Activated CD4-positive, alpha-beta memory T cell treated with anti-CD3 and anti-CD28 coated beads, Interleukin-2, amount 10 ng/mL, durations not matched to agents 7 days and 5 days (primary cell): ENCODE results near the gene TKFC. TPM values are rescaled to one million over a fixed set of nuclear protein-coding genes. Genes with fewer than 3 reads are reported as not detected.

ENCODE experiments used
- CTCF ChIA-PET: fragments of 350-600 bp; sonication (Branson Sonifier 250); formaldehyde crosslinking; loops from one replicate; lab custom pipeline; 2021; ENCODE audit warnings: antibody characterized with exemption, inconsistent platforms; lab: Charles Lee
- POLR2A ChIA-PET: fragments of 350-600 bp; sonication (Branson Sonifier 250); formaldehyde crosslinking; loops from one replicate; lab custom pipeline; 2021; ENCODE audit warnings: antibody characterized with exemption; lab: Charles Lee
- DNase-seq: peaks from one replicate; pipeline ENCODE4 v3.0.0-alpha.2; 2020
- H3K27ac Mint-ChIP-seq: one replicate; pipeline ENCODE4 v1.8.0; 2021; ENCODE audit warnings: mild to moderate bottlenecking, mixed read lengths
- H3K27me3 Mint-ChIP-seq: one replicate; pipeline ENCODE4 v1.8.0; 2021; ENCODE audit warnings: mixed read lengths
- H3K36me3 Mint-ChIP-seq: one replicate; pipeline ENCODE4 v1.8.0; 2021; ENCODE audit warnings: low read depth, mixed read lengths
- H3K4me1 Mint-ChIP-seq: one replicate; pipeline ENCODE4 v1.8.0; 2021; ENCODE audit warnings: mixed read lengths
- H3K4me3 Mint-ChIP-seq: one replicate; pipeline ENCODE4 v1.8.0; 2021; ENCODE audit warnings: mild to moderate bottlenecking, mixed read lengths
- H3K9me3 Mint-ChIP-seq: one replicate; pipeline ENCODE4 v1.8.0; 2021; ENCODE audit warnings: mixed read lengths
- total RNA-seq, 2 experiments: library from RNA; stranded (reverse); gene quantifications; one replicate each; pipeline ENCODE4 v1.2.3, GENCODE V29; 2021

Gene TKFC
- total RNA-seq, 2 experiments from 2014 or later = 49.6 to 51.5 TPM

DNA sequence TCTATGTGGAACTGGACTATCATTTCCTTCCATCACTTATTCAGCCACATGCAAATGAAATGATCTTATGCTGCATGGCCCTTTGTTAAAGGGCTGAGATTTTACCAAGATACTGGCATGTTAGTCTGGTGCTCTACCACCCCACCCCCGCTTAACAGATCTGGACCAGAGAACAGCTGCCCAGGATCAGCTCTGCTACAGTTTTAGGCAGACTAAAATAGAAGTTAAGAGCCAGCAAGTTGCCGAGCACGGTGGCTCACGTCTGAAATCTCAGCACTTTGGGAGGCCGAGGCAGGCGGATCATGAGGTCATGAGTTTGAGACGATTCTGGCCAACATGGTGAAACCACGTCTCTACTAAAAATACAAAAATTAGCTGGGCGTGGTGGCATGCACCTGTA lies 4.7 kb upstream of the TKFC start:
- no peak for DNase-seq
- ChIA-PET CTCF (interaction anchor here (1.1 kb wide), 1 partner anchor 58 kb away, joined by 3 read pairs; no protein-coding TSS in a partner anchor), POLR2A (interaction anchor here (1.1 to 1.4 kb wide), 2 partner anchors 18 to 29 kb away, joined by 3 read pairs; no protein-coding TSS in a partner anchor)
- Mint-ChIP-seq H3K9me3 (no peaks in the 10 kb centered on the region), H3K4me1 (peaks cover 50% of the 10 kb centered on the region), H3K27ac (no peak overlapping the region), H3K27me3 (no peaks in the 10 kb centered on the region), H3K4me3 (no peak overlapping the region), H3K36me3 (peaks cover 75% of the 10 kb centered on the region)

DNA sequence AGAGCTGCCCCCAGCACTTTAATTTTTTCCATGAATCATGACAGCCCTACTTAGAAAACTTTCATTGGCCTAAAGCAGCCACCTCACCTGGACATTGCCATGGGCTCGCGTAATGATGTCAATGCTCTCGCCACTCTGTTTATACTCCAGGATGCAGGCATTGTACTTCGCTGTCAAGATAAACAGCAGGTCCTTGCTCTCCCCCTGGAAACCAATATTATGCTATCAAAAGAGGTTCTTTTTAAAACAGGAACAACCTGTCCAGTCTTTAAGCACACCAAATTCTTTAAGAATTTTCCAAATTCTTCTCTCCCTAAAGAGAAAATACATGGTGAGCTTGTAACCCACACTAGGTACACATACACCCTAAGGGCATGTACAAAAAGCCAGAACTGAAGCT lies 3.2 kb upstream of the TKFC start:
- Mint-ChIP-seq H3K27me3 (no peaks in the 10 kb centered on the region), H3K4me1 (peaks cover 64% of the 10 kb centered on the region), H3K4me3 (no peak overlapping the region), H3K36me3 (peaks cover 66% of the 10 kb centered on the region), H3K27ac (no peak overlapping the region), H3K9me3 (no peaks in the 10 kb centered on the region)
- DNase-seq = no peak
- ChIA-PET POLR2A (interaction anchor here (2.9 kb wide), 1 partner anchor 32 kb away, joined by 27 read pairs; the partner anchor contains the start of genes CYB561A3 and TMEM138), CTCF (interaction anchor here (1.1 to 3.0 kb wide), 3 partner anchors 31 to 116 kb away, joined by 3 to 20 read pairs (median 5); no protein-coding TSS in a partner anchor)

DNA sequence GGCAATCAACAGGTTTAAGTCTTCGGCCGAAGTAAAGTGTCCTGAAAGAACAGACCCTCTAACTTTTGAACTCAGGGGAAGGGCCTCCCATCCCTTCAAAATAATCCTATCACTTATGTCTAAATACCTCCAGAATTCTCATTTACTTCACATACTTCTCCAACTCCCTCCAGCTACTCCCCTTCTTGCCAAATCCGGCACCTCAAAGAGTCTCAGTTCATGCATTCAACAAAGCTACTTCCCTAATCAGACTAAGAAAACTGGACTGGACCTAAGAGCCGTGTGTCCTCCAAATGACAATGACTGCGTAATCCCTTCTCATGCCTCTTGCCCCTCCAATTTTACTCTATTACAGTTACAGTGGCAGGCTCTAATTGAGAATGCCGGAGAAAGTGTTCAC lies 1.4 kb upstream of the TKFC start:
- CTCF ChIA-PET = interaction anchor here (1.3 to 3.0 kb wide), 2 partner anchors 54 to 104 kb away, joined by 4 to 20 read pairs; no protein-coding TSS in a partner anchor
- Mint-ChIP-seq H3K4me3 (peak overlapping the region; percentile 99), H3K4me1 (peaks cover 78% of the 10 kb centered on the region), H3K36me3 (peaks cover 51% of the 10 kb centered on the region), H3K27me3 (no peaks in the 10 kb centered on the region), H3K27ac (peak overlapping the region; percentile 85), H3K9me3 (no peaks in the 10 kb centered on the region)
- no peak for DNase-seq
- POLR2A ChIA-PET = interaction anchor here (0.7 to 2.9 kb wide), 8 partner anchors 16 to 416 kb away, joined by 3 to 27 read pairs (median 4); partner anchors contain the start of genes CPSF7, CYB561A3, SDHAF2 and TMEM138

DNA sequence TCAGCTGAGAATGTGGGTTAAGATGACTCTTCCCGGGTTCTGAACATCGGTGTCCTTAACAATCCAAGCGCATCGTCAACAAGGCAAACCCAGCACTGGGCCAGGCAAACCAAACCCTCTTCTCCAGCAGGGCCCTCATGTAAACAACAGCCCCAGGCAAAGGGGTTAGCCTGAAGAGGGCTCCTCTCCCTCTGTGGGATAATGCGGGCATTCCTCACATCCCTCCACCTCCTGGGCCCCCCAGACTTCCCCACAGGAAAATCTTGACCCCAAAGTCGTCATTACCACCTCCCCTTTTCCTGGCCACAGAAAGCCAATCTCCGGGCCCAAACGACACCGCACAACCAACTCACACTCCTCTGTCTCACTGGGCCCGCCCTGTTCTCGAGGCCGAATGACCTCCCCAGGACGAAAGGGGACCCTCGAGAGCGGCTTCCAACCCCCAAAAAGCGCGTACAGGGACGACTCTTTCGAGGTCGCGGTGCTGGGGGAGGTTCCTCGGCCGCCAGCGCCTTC lies 689 bp upstream of the TKFC start:
- ChIA-PET CTCF (interaction anchor here (1.3 to 3.0 kb wide), 2 partner anchors 53 to 103 kb away, joined by 4 to 20 read pairs; no protein-coding TSS in a partner anchor), POLR2A (interaction anchor here (0.7 to 2.9 kb wide), 6 partner anchors 18 to 417 kb away, joined by 3 to 27 read pairs (median 6); partner anchors contain the start of genes CPSF7, CYB561A3, SDHAF2 and TMEM138)
- Mint-ChIP-seq H3K9me3 (no peaks in the 10 kb centered on the region), H3K4me1 (peaks cover 84% of the 10 kb centered on the region), H3K4me3 (peak overlapping the region; percentile 99), H3K27ac (peak overlapping the region; percentile 85), H3K27me3 (no peaks in the 10 kb centered on the region), H3K36me3 (peaks cover 51% of the 10 kb centered on the region)
- no peak for DNase-seq

DNA sequence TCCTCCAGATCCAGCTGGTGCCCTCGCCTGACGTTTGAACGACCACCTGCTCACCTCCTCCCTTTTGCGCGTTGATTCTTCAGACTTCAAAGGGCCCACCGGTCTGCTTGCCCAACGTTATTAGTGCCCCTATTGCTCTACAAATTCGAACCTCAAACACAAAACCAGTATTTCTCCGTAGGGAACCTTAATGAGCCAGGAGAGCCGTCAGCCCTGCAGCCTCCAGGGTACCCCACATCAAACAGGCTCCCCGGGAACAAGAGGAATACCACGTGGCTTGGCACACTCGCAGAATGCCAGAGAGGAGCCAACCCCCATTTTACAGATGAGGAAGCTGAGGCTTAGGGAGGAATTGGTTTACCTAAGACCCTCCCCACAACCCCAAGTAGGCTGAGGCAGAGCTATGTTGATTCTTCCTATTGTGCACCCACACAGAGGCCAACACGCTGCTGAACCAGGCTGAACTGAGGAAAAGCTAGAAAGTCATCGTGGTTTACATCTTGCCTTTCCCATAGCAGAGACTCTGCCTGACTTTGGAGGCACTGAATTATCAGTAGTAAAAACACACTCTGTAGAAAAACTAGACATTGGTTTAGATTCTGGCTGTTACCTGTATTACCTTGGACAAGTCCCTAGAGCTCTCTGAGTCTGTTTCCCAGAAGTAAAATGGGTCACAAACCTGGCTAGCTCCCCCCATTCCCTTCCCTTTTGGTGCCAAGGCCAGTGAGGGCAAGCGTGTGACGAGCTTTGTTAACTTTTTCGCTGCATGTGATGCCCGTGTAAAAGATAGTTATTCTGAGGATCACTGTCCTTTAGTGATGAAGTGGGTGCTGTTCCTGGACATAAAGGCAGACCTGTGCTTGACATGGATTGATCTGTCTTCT lies 764 bp downstream of the TKFC start:
- POLR2A ChIA-PET = interaction anchor here (0.9 to 4.7 kb wide), 15 partner anchors 8 to 482 kb away, joined by 3 to 118 read pairs (median 5); partner anchors contain the start of genes CPSF7, CYB561A3, SDHAF2 and TMEM138
- peaks cover 40% of the 10 kb centered on the region for H3K36me3 Mint-ChIP-seq
- H3K9me3 Mint-ChIP-seq = no peaks in the 10 kb centered on the region
- no peak for DNase-seq
- H3K27me3 Mint-ChIP-seq = no peaks in the 10 kb centered on the region
- CTCF ChIA-PET = interaction anchor here (0.7 to 6.5 kb wide), 10 partner anchors 20 to 183 kb away, joined by 3 to 289 read pairs (median 9); partner anchors contain the start of genes CPSF7, CYB561A3, SDHAF2 and TMEM138
- peaks cover 73% of the 10 kb centered on the region for H3K4me1 Mint-ChIP-seq
- H3K27ac Mint-ChIP-seq = peak overlapping the region; percentile 98
- peak overlapping the region; percentile 99 for H3K4me3 Mint-ChIP-seq

DNA sequence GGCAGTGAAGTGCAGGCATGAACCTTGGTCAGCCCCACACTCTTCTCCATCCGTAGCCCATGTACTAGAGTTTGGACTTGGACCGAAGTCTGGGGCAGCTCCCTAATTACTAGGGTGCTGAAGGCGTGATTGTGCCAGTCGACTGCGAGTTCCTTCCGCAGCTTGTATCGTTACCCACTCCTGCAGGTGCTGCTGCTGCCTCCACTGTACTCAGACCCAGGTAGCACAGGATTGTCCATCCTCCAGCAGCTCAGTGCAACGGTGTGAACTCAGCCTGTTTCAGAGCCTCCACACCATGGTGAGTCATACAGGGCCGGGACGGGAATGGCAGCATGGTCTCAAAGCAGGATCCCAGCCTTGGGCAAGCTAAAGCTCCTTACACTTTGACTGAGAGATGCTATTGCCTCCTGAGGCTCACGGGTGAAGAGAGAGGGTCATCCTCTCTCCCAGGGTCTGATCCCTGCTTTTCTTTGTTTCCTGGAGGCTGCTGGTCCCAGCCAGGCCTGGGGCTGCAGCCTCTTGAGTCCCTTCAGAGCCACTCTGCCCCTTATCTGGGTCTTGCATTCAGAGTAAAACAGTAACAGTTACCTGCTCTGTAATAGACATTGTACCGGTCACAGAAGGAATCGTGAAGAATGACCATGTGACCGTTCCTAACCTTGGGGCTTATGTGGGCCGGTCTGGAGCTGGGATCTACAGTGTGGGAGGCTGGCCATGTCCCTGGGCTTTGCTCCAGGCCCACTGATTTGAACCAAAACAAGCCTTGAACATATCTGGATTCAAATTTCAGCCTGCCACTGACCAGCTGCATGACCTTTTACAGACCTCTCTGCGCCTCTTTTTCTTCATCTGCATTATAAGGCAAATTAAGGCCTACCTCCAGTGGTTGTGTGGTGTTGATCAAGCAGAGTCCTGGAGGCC lies 1.7 kb downstream of the TKFC start:
- peak overlapping the region; percentile 99 for H3K4me3 Mint-ChIP-seq
- no peaks in the 10 kb centered on the region for H3K9me3 Mint-ChIP-seq
- no peaks in the 10 kb centered on the region for H3K27me3 Mint-ChIP-seq
- no peak for DNase-seq
- POLR2A ChIA-PET = interaction anchor here (0.9 to 4.7 kb wide), 13 partner anchors 12 to 481 kb away, joined by 3 to 118 read pairs (median 7); partner anchors contain the start of genes CPSF7, CYB561A3, SDHAF2 and TMEM138
- CTCF ChIA-PET = interaction anchor here (0.7 to 6.5 kb wide), 11 partner anchors 19 to 182 kb away, joined by 3 to 289 read pairs (median 13); partner anchors contain the start of genes CPSF7, CYB561A3, SDHAF2 and TMEM138
- H3K27ac Mint-ChIP-seq = peak overlapping the region; percentile 98
- peaks cover 30% of the 10 kb centered on the region for H3K36me3 Mint-ChIP-seq
- H3K4me1 Mint-ChIP-seq = peaks cover 66% of the 10 kb centered on the region

DNA sequence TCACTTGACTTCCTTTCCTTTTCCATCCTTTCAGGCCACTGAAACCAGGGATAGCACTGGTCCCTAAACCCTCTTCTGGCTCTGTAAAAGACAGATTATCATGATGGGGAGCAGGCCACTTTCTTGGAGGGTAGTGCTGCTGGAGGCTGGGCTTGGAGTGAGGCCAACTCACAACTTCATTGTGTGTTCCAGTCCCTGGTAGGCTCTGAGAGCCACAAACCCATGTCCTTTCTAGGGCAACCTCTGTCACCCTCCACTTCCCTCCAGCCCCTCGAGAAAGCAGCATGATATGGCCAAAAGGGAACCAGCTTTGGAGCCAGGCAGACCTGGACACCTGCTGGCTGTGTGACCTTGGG lies 2.3 kb downstream of the TKFC start:
- ChIA-PET CTCF (interaction anchor here (0.6 to 6.5 kb wide), 20 partner anchors 8 to 138 kb away, joined by 3 to 289 read pairs (median 10); partner anchors contain the start of genes CPSF7, CYB561A3, SDHAF2 and TMEM138), POLR2A (interaction anchor here (0.6 to 4.7 kb wide), 8 partner anchors 27 to 185 kb away, joined by 3 to 118 read pairs (median 10); partner anchors contain the start of genes CPSF7, CYB561A3, SDHAF2 and TMEM138)
- DNase-seq = no peak
- Mint-ChIP-seq H3K9me3 (no peaks in the 10 kb centered on the region), H3K4me3 (no peak overlapping the region), H3K27me3 (no peaks in the 10 kb centered on the region), H3K27ac (peak overlapping the region; percentile 85), H3K4me1 (peaks cover 59% of the 10 kb centered on the region), H3K36me3 (peaks cover 24% of the 10 kb centered on the region)

DNA sequence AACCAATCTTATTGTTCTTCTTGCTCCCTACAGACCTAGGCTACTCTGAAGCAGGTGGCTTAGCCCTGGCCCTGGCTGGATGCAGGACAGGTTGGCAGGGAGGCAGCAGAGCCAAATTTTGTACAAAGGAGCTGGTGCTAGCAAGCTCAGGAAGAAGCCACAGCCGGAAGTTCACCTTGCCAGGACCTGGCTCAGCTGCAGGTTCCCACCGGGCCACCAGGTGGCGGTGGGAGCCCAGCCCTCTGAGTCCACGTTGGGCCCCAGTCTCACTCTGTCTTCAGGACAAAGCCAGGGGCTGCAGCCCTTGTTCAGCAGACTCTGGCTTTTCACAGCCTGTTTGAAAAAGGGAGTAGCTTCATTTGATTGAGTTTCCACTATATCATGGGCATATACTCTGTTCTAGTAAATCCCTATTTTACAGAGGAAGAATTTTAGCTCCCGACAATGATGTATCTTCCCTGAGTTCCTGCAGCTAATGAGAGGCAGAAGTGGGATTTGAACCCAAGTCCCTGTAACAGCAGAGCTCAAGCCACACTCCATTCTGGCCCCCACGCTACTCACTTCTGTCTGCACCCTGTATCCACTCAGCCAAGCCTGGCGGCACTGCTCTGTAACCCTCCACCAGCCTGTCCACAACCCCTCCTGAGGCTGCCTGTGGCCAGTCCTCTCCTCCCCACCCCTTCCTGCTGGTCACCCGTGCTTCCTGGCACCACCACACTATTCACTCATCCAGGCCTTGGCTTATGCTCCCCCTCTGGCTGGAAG lies 3.3 kb downstream of the TKFC start:
- H3K36me3 Mint-ChIP-seq = peaks cover 17% of the 10 kb centered on the region
- H3K4me3 Mint-ChIP-seq = no peak overlapping the region
- POLR2A ChIA-PET = interaction anchor here (0.6 to 4.7 kb wide), 17 partner anchors 9 to 178 kb away, joined by 3 to 118 read pairs (median 4); partner anchors contain the start of genes CPSF7, CYB561A3, SDHAF2 and TMEM138
- no peaks in the 10 kb centered on the region for H3K9me3 Mint-ChIP-seq
- CTCF ChIA-PET = interaction anchor here (0.7 to 6.5 kb wide), 36 partner anchors 9 to 772 kb away, joined by 3 to 289 read pairs (median 5); partner anchors contain the start of genes CPSF7, CYB561A3, SDHAF2 and TMEM109
- DNase-seq = peak; percentile 88
- peaks cover 49% of the 10 kb centered on the region for H3K4me1 Mint-ChIP-seq
- H3K27me3 Mint-ChIP-seq = no peaks in the 10 kb centered on the region
- H3K27ac Mint-ChIP-seq = peak overlapping the region; percentile 85

DNA sequence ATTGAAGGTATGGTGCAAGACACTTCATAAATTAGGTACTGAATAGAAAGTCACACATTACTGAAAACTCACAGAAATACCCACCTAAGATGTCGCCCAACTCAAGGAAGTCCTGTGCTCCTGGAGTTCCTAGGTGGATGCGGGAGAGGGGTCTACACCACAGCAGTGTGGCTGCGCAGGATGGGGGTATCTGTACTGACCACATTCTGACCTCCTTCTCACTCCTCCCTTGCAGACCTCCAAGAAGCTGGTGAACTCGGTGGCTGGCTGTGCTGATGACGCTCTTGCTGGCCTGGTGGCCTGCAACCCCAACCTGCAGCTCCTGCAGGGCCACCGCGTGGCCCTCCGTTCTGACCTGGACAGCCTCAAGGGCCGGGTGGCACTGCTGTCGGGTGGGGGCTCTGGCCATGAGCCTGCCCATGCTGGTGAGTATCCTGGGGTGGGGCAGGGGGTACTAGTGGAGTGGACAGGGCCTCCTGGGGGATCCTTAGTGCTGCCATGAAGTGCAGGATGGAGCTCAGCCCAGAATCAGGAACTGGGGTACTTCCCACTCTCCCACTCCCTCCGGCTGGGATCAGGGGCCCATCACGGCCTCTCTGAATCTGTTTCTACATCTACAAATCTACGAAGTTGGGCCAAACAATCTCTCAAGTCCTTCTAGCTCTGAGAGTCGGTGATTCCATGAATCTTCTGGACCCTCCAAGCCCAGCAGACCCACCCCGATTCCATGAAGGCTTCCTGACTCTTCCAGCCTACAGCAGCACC lies 4.9 kb downstream of the TKFC start:
- ChIA-PET POLR2A (no interaction called here), CTCF (interaction anchor here (1.4 to 6.5 kb wide), 3 partner anchors 11 to 109 kb away, joined by 8 to 289 read pairs (median 22); no protein-coding TSS in a partner anchor)
- no peak for DNase-seq
- Mint-ChIP-seq H3K36me3 (peaks cover 4% of the 10 kb centered on the region), H3K4me3 (no peak overlapping the region), H3K27ac (no peak overlapping the region), H3K9me3 (no peaks in the 10 kb centered on the region), H3K4me1 (peaks cover 38% of the 10 kb centered on the region), H3K27me3 (no peaks in the 10 kb centered on the region)

DNA sequence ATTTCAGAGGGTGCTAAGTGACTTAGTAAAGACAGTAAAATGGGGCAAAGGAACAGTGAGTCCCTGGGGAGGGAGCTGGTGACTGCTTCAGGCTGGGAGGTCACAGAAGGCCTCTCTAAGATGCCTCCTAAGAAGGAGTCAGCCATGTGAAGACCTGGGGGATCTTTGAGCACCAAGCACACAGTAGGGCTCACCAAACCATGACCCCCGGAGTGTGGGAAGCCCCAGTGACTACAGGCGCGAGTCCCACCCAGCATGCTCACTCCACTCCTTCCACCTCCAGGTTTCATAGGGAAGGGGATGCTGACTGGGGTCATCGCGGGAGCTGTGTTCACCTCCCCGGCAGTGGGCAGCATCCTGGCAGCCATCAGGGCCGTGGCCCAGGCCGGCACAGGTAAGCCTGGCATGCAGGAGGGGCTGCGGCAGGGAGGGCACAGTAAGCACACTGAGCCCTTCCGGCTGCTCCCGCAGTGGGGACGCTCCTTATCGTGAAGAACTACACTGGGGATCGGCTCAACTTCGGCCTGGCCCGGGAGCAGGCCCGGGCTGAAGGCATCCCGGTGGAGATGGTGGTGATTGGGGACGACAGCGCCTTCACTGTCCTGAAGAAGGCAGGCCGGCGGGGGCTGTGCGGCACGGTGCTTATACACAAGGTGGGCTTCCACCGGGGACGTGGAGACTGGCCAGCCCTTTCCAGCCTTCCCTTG lies 5.9 kb downstream of the TKFC start:
- Mint-ChIP-seq H3K9me3 (no peaks in the 10 kb centered on the region), H3K4me3 (no peak overlapping the region), H3K36me3 (no peaks in the 10 kb centered on the region), H3K27ac (no peak overlapping the region), H3K4me1 (peaks cover 30% of the 10 kb centered on the region), H3K27me3 (no peaks in the 10 kb centered on the region)
- DNase-seq = no peak
- POLR2A ChIA-PET = no interaction called here
- CTCF ChIA-PET = interaction anchor here (1.4 to 6.5 kb wide), 3 partner anchors 10 to 47 kb away, joined by 8 to 289 read pairs (median 13); no protein-coding TSS in a partner anchor
